SK-N-SH (cell line): Measurements from ENCODE around the gene KNTC1. TPM values are rescaled to one million over a fixed set of nuclear protein-coding genes. Genes with fewer than 3 reads are reported as not detected.

Experiments used
- CTCF ChIA-PET: fragments of 300-600, 350-600 bp; formaldehyde crosslinking; extraction: SDS; loops from one replicate; lab custom pipeline; 2021; lab: Yijun Ruan, JAX
- POLR2A ChIA-PET: fragments of 350-600 bp; sonication (Branson Sonifier 250); formaldehyde crosslinking; extraction: SDS; loops from one replicate; lab custom pipeline; 2020; ENCODE audit warnings: antibody characterized with exemption, inconsistent platforms; lab: Yijun Ruan, JAX
- DNase-seq: peaks from one replicate; pipeline ENCODE4 v3.0.0; 2012
- H2AFZ ChIP-seq: fragments of 200-600 bp; sonication (generic); 2 replicates; pipeline ENCODE4 v1.8.1; 2016; ENCODE audit warnings: antibody characterized with exemption, mild to moderate bottlenecking, low read depth
- H3F3A ChIP-seq: fragments of 200-600 bp; sonication (generic); replicated peaks from 2 replicates; pipeline ENCODE3; 2016; ENCODE audit warnings: antibody characterized with exemption, mild to moderate bottlenecking; ENCODE audit not compliant: insufficient read depth
- H3K27ac ChIP-seq, 2 experiments: fragments of 200-500 bp in 1 of 2; fragments of 200-600 bp in 1 of 2; sonication (Bioruptor generic) in 1 of 2; sonication (generic), shearing (Covaris generic) in 1 of 2; 2 replicates each; pipeline versions ENCODE4 v1.5.1 to v1.6.1; 2014 to 2016; ENCODE audit warnings: low read depth in 2 of 2, inconsistent platforms in 1 of 2, low read length in 1 of 2, mild to moderate bottlenecking in 1 of 2, mixed read lengths in 1 of 2
- H3K27me3 ChIP-seq: fragments of 200-600 bp; sonication (generic), shearing (Covaris generic); 2 replicates; pipeline ENCODE4 v1.6.1; 2016; ENCODE audit warnings: mixed run types; ENCODE audit not compliant: insufficient read depth
- H3K36me3 ChIP-seq, 2 experiments: fragments of 200-500 bp in 1 of 2; fragments of 200-600 bp in 1 of 2; sonication (Bioruptor generic) in 1 of 2; sonication (generic) in 1 of 2; replicated peaks in 1 of 2; 2 replicates each; pipeline versions ENCODE3 to v1.5.1; 2014 to 2016; ENCODE audit warnings: low read length in 1 of 2, mild to moderate bottlenecking in 1 of 2; ENCODE audit not compliant: insufficient read depth in 2 of 2, control insufficient read depth in 1 of 2
- H3K4me1 ChIP-seq, 2 experiments: fragments of 200-500 bp in 1 of 2; fragments of 200-600 bp in 1 of 2; sonication (Bioruptor generic) in 1 of 2; sonication (generic), shearing (Covaris generic) in 1 of 2; 2 replicates each; pipeline versions ENCODE4 v1.5.1 to v1.6.1; 2014 to 2016; ENCODE audit warnings: low read depth in 1 of 2, low read length in 1 of 2, mixed run types in 1 of 2; ENCODE audit not compliant: insufficient read depth in 2 of 2, control insufficient read depth in 1 of 2
- H3K4me2 ChIP-seq: fragments of 200-600 bp; sonication (generic), shearing (Covaris generic); 2 replicates; pipeline ENCODE4 v1.6.1; 2017; ENCODE audit warnings: mixed run types
- H3K4me3 ChIP-seq, 2 experiments: fragments of 200-500 bp in 1 of 2; fragments of 200-600 bp in 1 of 2; sonication (Bioruptor generic) in 1 of 2; sonication (generic), shearing (Covaris generic) in 1 of 2; 2 replicates each; pipeline versions ENCODE4 v1.5.1 to v1.8.1; 2014 to 2016; ENCODE audit warnings: low read depth in 2 of 2, inconsistent platforms in 1 of 2, low read length in 1 of 2, mild to moderate bottlenecking in 1 of 2, mixed read lengths in 1 of 2, moderate library complexity in 1 of 2
- H3K79me2 ChIP-seq: fragments of 200-600 bp; sonication (generic); 2 replicates; pipeline ENCODE4 v1.8.1; 2017; ENCODE audit warnings: mild to moderate bottlenecking; ENCODE audit not compliant: insufficient read depth
- H3K9ac ChIP-seq: fragments of 200-600 bp; sonication (generic); 2 replicates; pipeline ENCODE4 v1.6.1; 2017; ENCODE audit warnings: mixed run types
- H3K9me2 ChIP-seq: fragments of 200-600 bp; sonication (generic); 2 replicates; pipeline ENCODE4 v1.6.1; 2017; ENCODE audit warnings: mixed run types
- H3K9me3 ChIP-seq: fragments of 200-600 bp; sonication (generic); 2 replicates; pipeline ENCODE4 v1.6.1; 2017; ENCODE audit warnings: mixed run types, mild to moderate bottlenecking, moderate library complexity
- H4K20me1 ChIP-seq: fragments of 200-600 bp; sonication (generic); 2 replicates; pipeline ENCODE4 v1.6.1; 2017; ENCODE audit warnings: mild to moderate bottlenecking, mixed run types; ENCODE audit not compliant: insufficient read depth
- CHD2 ChIP-seq: fragments of 150-350 bp; IDR thresholded peaks from 2 replicates; pipeline ENCODE4 v1.6.1; 2018; ENCODE audit warnings: low read length; ENCODE audit not compliant: partially characterized antibody
- ELF1 ChIP-seq: IDR thresholded peaks from 2 replicates; pipeline ENCODE4 v1.4.0; 2012
- FOSL2 ChIP-seq: IDR thresholded peaks from 2 replicates; pipeline ENCODE4 v1.4.0; 2012; ENCODE audit warnings: low read depth, mild to moderate bottlenecking, moderate library complexity, borderline replicate concordance
- FOXJ3 ChIP-seq: sonication (generic); formaldehyde crosslinking; IDR thresholded peaks from 2 replicates; pipeline ENCODE4 v1.5.1; 2020; ENCODE audit warnings: mild to moderate bottlenecking, missing genetic modification reagents
- GATA2 ChIP-seq: sonication (generic); formaldehyde crosslinking; IDR thresholded peaks from 2 replicates; pipeline ENCODE4 v1.5.0; 2020; ENCODE audit warnings: mild to moderate bottlenecking, missing genetic modification reagents
- IRF3 ChIP-seq: fragments of 150-350 bp; IDR thresholded peaks from 2 replicates; pipeline ENCODE4 v1.6.1; 2016; ENCODE audit warnings: mild to moderate bottlenecking, low read depth, low read length
- MAX ChIP-seq: IDR thresholded peaks from 2 replicates; pipeline ENCODE4 v1.4.0; 2012; ENCODE audit warnings: low read depth
- MEF2A ChIP-seq: IDR thresholded peaks from 2 replicates; pipeline ENCODE4 v1.4.0; 2012; ENCODE audit warnings: low read depth, borderline replicate concordance
- NFIC ChIP-seq: IDR thresholded peaks from 2 replicates; pipeline ENCODE4 v1.4.0; 2012; ENCODE audit warnings: borderline replicate concordance
- PBX3 ChIP-seq: IDR thresholded peaks from 2 replicates; pipeline ENCODE4; 2012
- RCOR1 ChIP-seq: fragments of 150-350 bp; IDR thresholded peaks from 2 replicates; pipeline ENCODE4 v1.6.1; 2017; ENCODE audit warnings: antibody characterized with exemption, low read length
- REST ChIP-seq: IDR thresholded peaks from 2 replicates; pipeline ENCODE4 v1.6.1; 2012; ENCODE audit warnings: mild to moderate bottlenecking, low read depth, low read length, moderate library complexity
- RFX5 ChIP-seq: IDR thresholded peaks from 2 replicates; pipeline ENCODE4 v1.6.1; 2012; ENCODE audit warnings: mild to moderate bottlenecking, improper control_type of control experiment, low read length
- RXRA ChIP-seq: IDR thresholded peaks from 2 replicates; pipeline ENCODE4 v1.4.0; 2012; ENCODE audit warnings: low read depth, mild to moderate bottlenecking, borderline replicate concordance
- SIN3A ChIP-seq: IDR thresholded peaks from 2 replicates; pipeline ENCODE4 v1.6.1; 2012; ENCODE audit warnings: low read depth, mild to moderate bottlenecking, low read length, moderate library complexity, borderline replicate concordance
- SMC3 ChIP-seq: IDR thresholded peaks from 2 replicates; pipeline ENCODE4 v1.6.1; 2012; ENCODE audit warnings: low read depth, low read length, improper control_type of control experiment
- TAF1 ChIP-seq: IDR thresholded peaks from 2 replicates; pipeline ENCODE4 v1.6.1; 2012; ENCODE audit warnings: low read depth, mild to moderate bottlenecking, low read length, moderate library complexity, borderline replicate concordance
- TCF12 ChIP-seq: IDR thresholded peaks from 2 replicates; pipeline ENCODE4 v1.4.0; 2012
- USF1 ChIP-seq: IDR thresholded peaks from 2 replicates; pipeline ENCODE4 v1.4.0; 2012; ENCODE audit warnings: low read depth, borderline replicate concordance
- YY1 ChIP-seq: IDR thresholded peaks from 2 replicates; pipeline ENCODE4 v1.4.0; 2012; ENCODE audit warnings: low read depth, mild to moderate bottlenecking
- WGBS: methylation state at CpG from one replicate; pipeline ENCODE4 v1.1.6; 2017; ENCODE audit warnings: low lambda C conversion rate; 5-methylcytosine and 5-hydroxymethylcytosine counted together
- polyA plus RNA-seq, 3 experiments: library from polyadenylated mRNA; depleted of rRNA; stranded (reverse); fragments of >200 nt; gene quantifications; 2 replicates each; pipeline ENCODE4 v1.2.3, GENCODE V29; 2012

Gene KNTC1
- polyA plus RNA-seq, 1 of the 3 experiments (the other 2 are of a cell fraction), result 13.2 TPM

- no peak for DNase-seq
- Histone ChIP-seq H3F3A (peaks cover 7% of the 10 kb centered on the region), H3K79me2 (peaks cover 29% of the 10 kb centered on the region), H3K9me2 (no peaks in the 10 kb centered on the region), H3K27me3 (no peaks in the 10 kb centered on the region), H2AFZ (no peak overlapping the region), H3K9me3 (no peaks in the 10 kb centered on the region), H3K4me3 (no peak overlapping the region), H3K4me2 (no peak overlapping the region), H3K36me3 (peaks cover 45 to 65% of the 10 kb centered on the region in 2 experiments), H3K9ac (no peak overlapping the region), H3K27ac (no peak overlapping the region), H4K20me1 (0 out of 2 replicates have a peak, but pooled peaks cover 3% of the 10 kb centered on the region), H3K4me1 (no peaks in the 10 kb centered on the region)
- TF ChIP-seq TCF12 (no peak), RXRA (no peak), PBX3 (no peak), IRF3 (no peak), MEF2A (no peak), FOXJ3 (CRISPR knock-in tag) (no peak), SIN3A (no peak), RFX5 (no peak), MAX (no peak), USF1 (no peak), SMC3 (no peak), FOSL2 (no peak), REST (no peak), NFIC (no peak), YY1 (no peak), RCOR1 (no peak), TAF1 (no peak), GATA2 (no peak), CHD2 (no peak), ELF1 (no peak)
- CTCF ChIA-PET, result interaction anchor here (1.2 kb wide), 2 partner anchors 17 to 89 kb away, joined by 3 to 5 read pairs; no protein-coding TSS in a partner anchor
- 90% methylated on average over 2 of the region's 2 CpGs for WGBS
- POLR2A ChIA-PET, result interaction anchor here (0.5 kb wide), 1 partner anchor 38 kb away, joined by 3 read pairs; the partner anchor contains the start of genes KNTC1 and RSRC2
Observed at GRCh38 chr12:122489038-122489437, 38.0 kb upstream of the KNTC1 start.
